H1 (cell line): ENCODE data around the gene MACROD2. TPM values are rescaled to one million over a fixed set of nuclear protein-coding genes. Genes with fewer than 3 reads are reported as not detected.

Experiments used
- EZH2 ChIP-seq: fragments of 200-600 bp; sonication (generic); IDR thresholded peaks from 2 replicates; pipeline ENCODE4 v1.7.1; 2012; ENCODE audit warnings: low read depth, mild to moderate bottlenecking, moderate library complexity, low read length, inconsistent platforms; ENCODE audit not compliant: severe bottlenecking
- MAFK ChIP-seq: IDR thresholded peaks from 2 replicates; pipeline ENCODE4 v1.6.1; 2012; ENCODE audit warnings: low read depth, mild to moderate bottlenecking, improper control_type of control experiment, low read length
- NANOG ChIP-seq: IDR thresholded peaks from 2 replicates; pipeline ENCODE4 v1.6.1; 2011; ENCODE audit warnings: low read length, low read depth, mild to moderate bottlenecking, inconsistent platforms; ENCODE audit not compliant: insufficient read depth, poor library complexity, severe bottlenecking
- POLR2A ChIP-seq, 2 experiments: IDR thresholded peaks; 1 replicate in 1 of 2; 2 replicates in 1 of 2; pipeline ENCODE4 v1.6.1; 2011; ENCODE audit warnings: low read depth in 2 of 2, low read length in 2 of 2, mild to moderate bottlenecking in 2 of 2; ENCODE audit errors: control extremely low read depth in 1 of 2
- RAD21 ChIP-seq, 2 experiments: IDR thresholded peaks in 1 of 2; conservative IDR thresholded peaks in 1 of 2; 2 replicates each; pipeline ENCODE4 v1.6.1; 2011; ENCODE audit warnings: low read depth in 2 of 2, low read length in 2 of 2, improper control_type of control experiment in 1 of 2, inconsistent platforms in 1 of 2, mild to moderate bottlenecking in 1 of 2, moderate library complexity in 1 of 2
- SIN3A ChIP-seq, 2 experiments: IDR thresholded peaks in 1 of 2; conservative IDR thresholded peaks in 1 of 2; 2 replicates each; pipeline ENCODE4 v1.6.1; 2011 to 2012; ENCODE audit warnings: low read length in 2 of 2, improper control_type of control experiment in 1 of 2, low read depth in 1 of 2, mild to moderate bottlenecking in 1 of 2
- SRF ChIP-seq: IDR thresholded peaks from 2 replicates; pipeline ENCODE4 v1.6.1; 2011; ENCODE audit warnings: mild to moderate bottlenecking, low read depth, low read length, moderate library complexity
- polyA plus RNA-seq, 7 experiments: library from polyadenylated mRNA; depleted of rRNA in 3 of 7; stranded (reverse) in 5 of 7; unstranded in 2 of 7; fragments of >200 nt in 5 of 7; fragments of 200-250 nt in 2 of 7; gene quantifications; 1 replicate in 5 of 7; 2 replicates in 1 of 7; 4 replicates in 1 of 7; pipeline versions ENCODE4 v1.2.1 to v1.2.3, GENCODE V29; 2011 to 2013; ENCODE audit warnings: missing spikeins in 2 of 7, mixed read lengths in 2 of 7
- total RNA-seq: library from RNA; stranded (reverse); fragmentation: NEBNext Ultra II Directional; extraction: Animal tissue kit (Norgen Biotek cat#: 25700); gene quantifications from 2 replicates; pipeline ENCODE4 v1.2.1, GENCODE V29; 2021

Gene MACROD2
- total and polyA plus RNA-seq, 2 of the 8 experiments (the other 6 are each of a cell fraction or from before 2014, with no cell fraction given) = 0.70 to 3.9 TPM

DNA sequence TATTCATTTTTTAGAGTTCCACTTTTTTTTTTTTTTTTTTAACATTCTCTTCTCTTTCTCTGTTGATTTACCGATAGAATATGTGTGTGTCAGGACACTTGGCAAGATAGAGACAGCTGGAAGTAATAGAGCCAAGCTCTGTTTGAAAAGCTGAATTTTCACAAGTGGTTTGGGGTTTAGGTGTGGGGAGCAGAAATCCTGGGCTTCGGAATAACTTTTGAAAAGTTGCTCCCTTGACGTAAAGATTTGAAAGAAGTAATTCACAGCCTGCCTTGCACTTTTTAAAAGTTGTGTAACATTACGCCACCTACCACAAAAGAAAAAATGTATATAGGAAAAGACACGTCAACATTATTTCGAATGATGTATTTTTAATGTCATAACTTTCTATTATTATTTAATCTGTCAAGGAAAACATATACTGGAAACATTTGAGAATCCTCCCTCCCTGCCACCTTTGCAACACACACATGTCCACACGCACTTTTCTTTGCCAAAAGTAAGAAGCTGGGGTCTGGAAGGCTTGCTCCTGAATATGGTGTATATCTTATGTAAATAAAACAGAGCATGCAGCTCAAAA lies 1660.1 kb downstream of the MACROD2 start (continued):
- TF ChIP-seq NANOG (no peak), RAD21 (IDR thresholded peaks at IDR 0.05 in 1 of 2, conservative IDR thresholded peaks at IDR 0.05 in 1 of 2; ENCODE audit: low read depth in 2 of 2, low read length in 2 of 2) (no peak), SIN3A (conservative IDR thresholded peaks at IDR 0.05 in 1 of 2, IDR thresholded peaks at IDR 0.05 in 1 of 2; ENCODE audit: low read depth in 1 of 2, low read length in 2 of 2) (no peak), MAFK (no peak), EZH2 (no peak), POLR2A (IDR thresholded peaks at IDR 0.05; ENCODE audit: control extremely low read depth in 1 of 2, low read depth in 2 of 2, low read length in 2 of 2) (no peak), SRF (no peak)
- TF ChIP-seq, all 59 proteins: peak for 0
